Measurements from ENCODE around the gene ITGB1. TPM values are rescaled to one million over a fixed set of nuclear protein-coding genes. Genes with fewer than 3 reads are reported as not detected.

ITGB1 gene
- total RNA-seq, 1 experiment from 2014 or later = 421 TPM

DNA sequence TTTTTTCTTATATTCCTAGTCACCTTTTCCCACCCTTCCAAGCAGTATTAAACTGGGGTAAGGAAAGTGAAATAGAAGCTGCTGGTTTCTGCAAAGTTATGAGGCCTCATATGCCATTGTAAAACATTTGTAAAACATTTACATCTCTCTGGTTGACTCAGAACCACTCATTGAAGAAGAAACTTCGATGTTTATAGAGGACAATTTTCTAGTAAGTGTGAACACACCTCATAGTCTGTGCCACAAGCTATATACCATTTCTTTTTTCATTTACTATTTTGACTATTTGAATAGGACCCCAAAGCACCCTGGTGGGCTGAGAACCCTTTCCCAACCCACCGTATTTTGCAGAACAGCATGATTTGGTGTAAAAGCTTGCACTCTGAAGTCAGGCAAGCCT lies 12.9 kb upstream of the ITGB1 start:
- H3K79me2 ChIP-seq (ENCODE audit: low read depth) = no peaks in the 10 kb centered on the region
- H4K20me1 ChIP-seq (ENCODE audit: insufficient read depth) = no peaks in the 10 kb centered on the region
- H3F3A ChIP-seq (ENCODE audit: insufficient read depth, low read depth) = peaks cover 16% of the 10 kb centered on the region
- no peak for DNase-seq
- POLR2A ChIA-PET (ENCODE audit: unreplicated experiment) = no interaction called here
- H3K27me3 ChIP-seq (ENCODE audit: insufficient read depth, low read depth) = no peaks in the 10 kb centered on the region
- TF ChIP-seq CTCF (conservative IDR thresholded peaks at IDR 0.05) = no peak
- TF ChIP-seq EZH2 (IDR thresholded peaks at IDR 0.05; ENCODE audit: low read depth) = no peak
- no peaks in the 10 kb centered on the region for H3K9me2 ChIP-seq (ENCODE audit: insufficient read depth)
- peak overlapping the region; percentile 34; the same call in 1 of the 2 replicates for H3K27ac ChIP-seq
- no peak overlapping the region for H3K4me3 ChIP-seq
- BruUV-seq (replicated peaks) = no TSS peak
- H3K36me3 ChIP-seq (ENCODE audit: low read depth) = no peaks in the 10 kb centered on the region
- intact Hi-C loops (cut with micrococcal nuclease; ENCODE audit: unreplicated experiment) = no loop called here
- no peak overlapping the region for H2AFZ ChIP-seq
- CTCF ChIA-PET = interaction anchor here (1.1 kb wide), 1 partner anchor 38 kb away, joined by 4 read pairs; no protein-coding TSS in a partner anchor
- no peaks in the 10 kb centered on the region for H3K9me3 ChIP-seq (ENCODE audit: insufficient read depth, low read depth)
- peaks cover 29% of the 10 kb centered on the region for H3K4me1 ChIP-seq (replicated peaks; ENCODE audit: insufficient read depth)
- peak overlapping the region; percentile 64 for H3K4me2 ChIP-seq

GRCh38 chr10:32964270-32964669 lies 6.2 kb upstream of the ITGB1 start:
- H3K36me3 ChIP-seq (ENCODE audit: low read depth) = no peaks in the 10 kb centered on the region
- H3K9me2 ChIP-seq (ENCODE audit: insufficient read depth) = no peaks in the 10 kb centered on the region
- H4K20me1 ChIP-seq (ENCODE audit: insufficient read depth) = no peaks in the 10 kb centered on the region
- H2AFZ ChIP-seq = no peak overlapping the region
- H3K79me2 ChIP-seq (ENCODE audit: low read depth) = peaks cover 18% of the 10 kb centered on the region
- peaks cover 38% of the 10 kb centered on the region for H3K4me1 ChIP-seq (replicated peaks; ENCODE audit: insufficient read depth)
- BruUV-seq (replicated peaks) = no TSS peak
- TF ChIP-seq EZH2 (IDR thresholded peaks at IDR 0.05; ENCODE audit: low read depth) = no peak
- TF ChIP-seq CTCF (conservative IDR thresholded peaks at IDR 0.05) = no peak
- DNase-seq = no peak
- H3K27ac ChIP-seq = no peak overlapping the region
- intact Hi-C loops (cut with micrococcal nuclease; ENCODE audit: unreplicated experiment) = no loop called here
- no peak overlapping the region for H3K4me2 ChIP-seq
- no peak overlapping the region for H3K4me3 ChIP-seq
- H3K27me3 ChIP-seq (ENCODE audit: insufficient read depth, low read depth) = no peaks in the 10 kb centered on the region
- 0 out of 2 replicates have a peak, but pooled peaks cover 4% of the 10 kb centered on the region for H3F3A ChIP-seq (ENCODE audit: insufficient read depth, low read depth)
- H3K9me3 ChIP-seq (ENCODE audit: insufficient read depth, low read depth) = no peaks in the 10 kb centered on the region
- ChIA-PET CTCF (interaction anchor here (0.7 kb wide), 1 partner anchor 31 kb away, joined by 5 read pairs; no protein-coding TSS in a partner anchor), POLR2A (ENCODE audit: unreplicated experiment) (interaction anchor here (0.9 kb wide), 1 partner anchor 28 kb away, joined by 8 read pairs; no protein-coding TSS in a partner anchor)

GRCh38 chr10:32963096-32963495 lies 5.1 kb upstream of the ITGB1 start:
- Histone ChIP-seq H3K36me3 (ENCODE audit: low read depth) (no peaks in the 10 kb centered on the region), H3K79me2 (ENCODE audit: low read depth) (peaks cover 27% of the 10 kb centered on the region), H3K4me3 (no peak overlapping the region), H2AFZ (no peak overlapping the region), H3F3A (ENCODE audit: insufficient read depth, low read depth) (0 out of 2 replicates have a peak, but pooled peaks cover 4% of the 10 kb centered on the region), H3K9me3 (ENCODE audit: insufficient read depth, low read depth) (no peaks in the 10 kb centered on the region), H3K4me2 (peak overlapping the region; percentile 18; the same call in 1 of the 2 replicates), H3K27me3 (ENCODE audit: insufficient read depth, low read depth) (no peaks in the 10 kb centered on the region), H4K20me1 (ENCODE audit: insufficient read depth) (no peaks in the 10 kb centered on the region), H3K27ac (no peak overlapping the region), H3K9me2 (ENCODE audit: insufficient read depth) (no peaks in the 10 kb centered on the region), H3K4me1 (replicated peaks; ENCODE audit: insufficient read depth) (peaks cover 38% of the 10 kb centered on the region)
- no peak for DNase-seq
- BruUV-seq (replicated peaks) = no TSS peak
- ChIA-PET CTCF (no interaction called here), POLR2A (ENCODE audit: unreplicated experiment) (no interaction called here)
- intact Hi-C loops (cut with micrococcal nuclease; ENCODE audit: unreplicated experiment) = no loop called here
- no peak for TF ChIP-seq CTCF (conservative IDR thresholded peaks at IDR 0.05)
- TF ChIP-seq EZH2 (IDR thresholded peaks at IDR 0.05; ENCODE audit: low read depth) = no peak
